ENCODE results near the gene BRWD1. TPM values are rescaled to one million over a fixed set of nuclear protein-coding genes. Genes with fewer than 3 reads are reported as not detected.
A peak's percentile ranks its signal among the peaks of the same experiment; 100 is the strongest.

The BRWD1 gene
- total RNA-seq, 2 experiments from 2014 or later, result 53.2 to 61.7 TPM

DNA sequence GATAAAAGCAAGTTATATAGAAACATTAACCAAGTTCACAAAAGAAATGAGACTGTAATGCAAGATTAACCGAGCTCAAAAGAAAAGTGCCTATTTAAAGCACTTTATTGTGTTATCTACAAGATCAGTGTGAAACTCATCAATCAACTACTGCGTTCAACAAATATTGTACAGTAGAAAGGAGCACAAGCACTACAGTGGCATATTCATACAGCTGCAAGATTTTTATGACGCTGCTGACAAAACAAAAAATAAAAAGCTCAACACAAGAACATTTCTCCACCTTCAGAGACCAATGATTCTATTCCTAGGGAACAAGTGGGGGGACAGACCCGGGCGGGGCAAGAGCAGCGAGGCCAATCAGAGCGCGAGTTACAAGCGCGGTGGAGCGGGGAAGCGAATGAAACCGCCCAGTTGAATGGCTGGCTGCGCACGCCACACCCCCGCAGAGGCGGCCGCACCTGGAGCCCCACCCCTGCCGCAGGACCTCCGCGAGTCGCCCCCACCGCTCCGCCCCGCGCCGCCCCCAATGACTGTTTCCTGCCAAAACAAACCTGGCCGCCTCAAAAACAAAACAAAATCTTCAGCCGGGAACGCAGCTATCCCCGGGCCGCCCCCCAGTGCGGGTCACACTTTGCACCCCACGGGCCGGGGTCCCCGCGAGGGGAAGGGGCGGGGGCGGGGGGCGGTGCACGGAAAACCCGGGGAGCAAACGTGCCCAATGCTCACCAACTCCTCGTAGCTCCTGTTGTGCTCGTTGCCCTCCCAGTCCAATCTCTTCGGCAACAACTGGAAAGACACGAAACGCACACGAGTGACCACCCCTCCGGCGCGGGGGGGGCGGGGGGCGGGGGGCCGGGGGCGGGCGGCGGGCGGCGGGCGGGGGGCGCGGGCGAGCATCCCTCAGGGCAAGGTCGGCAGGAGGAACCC, 1.1 kb downstream of the BRWD1 start:
- Histone ChIP-seq H3K9me2 (ENCODE audit: insufficient read depth, low read length) (no peaks in the 10 kb centered on the region), H3K9me3 (ENCODE audit: low read length) (no peaks in the 10 kb centered on the region), H3K79me2 (ENCODE audit: insufficient read depth, low read depth, low read length) (peaks cover 40% of the 10 kb centered on the region), H3K4me3 (ENCODE audit: low read depth, low read length, poor library complexity, severe bottlenecking) (peak overlapping the region; percentile 87), H4K20me1 (ENCODE audit: insufficient read depth, low read length) (peaks cover 9% of the 10 kb centered on the region), H3K36me3 (ENCODE audit: insufficient read depth, low read length) (peaks cover 45% of the 10 kb centered on the region), H3K4me1 (ENCODE audit: insufficient read depth, low read length, poor library complexity, severe bottlenecking) (peaks cover 40% of the 10 kb centered on the region), H3K4me2 (ENCODE audit: low read length) (peak overlapping the region; percentile 97), H3K27ac (ENCODE audit: low read depth, low read length, poor library complexity, severe bottlenecking) (peak overlapping the region; percentile 90), H2AFZ (ENCODE audit: low read length) (no peak overlapping the region)
- CTCF ChIA-PET (ENCODE audit: unreplicated experiment), result interaction anchor here (0.7 to 1.1 kb wide), 3 partner anchors 50 to 129 kb away, joined by 3 to 9 read pairs (median 3); no protein-coding TSS in a partner anchor
- intact Hi-C loops (cut with micrococcal nuclease; ENCODE audit: unreplicated experiment), result loop anchor here (1.0 kb wide), 1 partner anchor 129 kb away; the partner anchor contains the start of gene PSMG1
- no peak for TF ChIP-seq EZH2phosphoT487 (IDR thresholded peaks at IDR 0.05; ENCODE audit: borderline replicate concordance, low read depth, low read length)
- TF ChIP-seq, protein P1, sequence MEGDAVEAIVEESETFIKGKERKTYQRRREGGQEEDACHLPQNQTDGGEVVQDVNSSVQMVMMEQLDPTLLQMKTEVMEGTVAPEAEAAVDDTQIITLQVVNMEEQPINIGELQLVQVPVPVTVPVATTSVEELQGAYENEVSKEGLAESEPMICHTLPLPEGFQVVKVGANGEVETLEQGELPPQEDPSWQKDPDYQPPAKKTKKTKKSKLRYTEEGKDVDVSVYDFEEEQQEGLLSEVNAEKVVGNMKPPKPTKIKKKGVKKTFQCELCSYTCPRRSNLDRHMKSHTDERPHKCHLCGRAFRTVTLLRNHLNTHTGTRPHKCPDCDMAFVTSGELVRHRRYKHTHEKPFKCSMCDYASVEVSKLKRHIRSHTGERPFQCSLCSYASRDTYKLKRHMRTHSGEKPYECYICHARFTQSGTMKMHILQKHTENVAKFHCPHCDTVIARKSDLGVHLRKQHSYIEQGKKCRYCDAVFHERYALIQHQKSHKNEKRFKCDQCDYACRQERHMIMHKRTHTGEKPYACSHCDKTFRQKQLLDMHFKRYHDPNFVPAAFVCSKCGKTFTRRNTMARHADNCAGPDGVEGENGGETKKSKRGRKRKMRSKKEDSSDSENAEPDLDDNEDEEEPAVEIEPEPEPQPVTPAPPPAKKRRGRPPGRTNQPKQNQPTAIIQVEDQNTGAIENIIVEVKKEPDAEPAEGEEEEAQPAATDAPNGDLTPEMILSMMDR (conservative IDR thresholded peaks at IDR 0.05; ENCODE audit: low read length), result no peak
- POLR2A ChIA-PET, result interaction anchor here (0.6 to 7.6 kb wide), 10 partner anchors 10 to 135 kb away, joined by 3 to 50 read pairs (median 4); partner anchors contain the start of genes HMGN1 and PSMG1
- DNase-seq (ENCODE audit: low spot score), result peak; percentile 91
- BruUV-seq (replicated peaks), result no TSS peak

DNA sequence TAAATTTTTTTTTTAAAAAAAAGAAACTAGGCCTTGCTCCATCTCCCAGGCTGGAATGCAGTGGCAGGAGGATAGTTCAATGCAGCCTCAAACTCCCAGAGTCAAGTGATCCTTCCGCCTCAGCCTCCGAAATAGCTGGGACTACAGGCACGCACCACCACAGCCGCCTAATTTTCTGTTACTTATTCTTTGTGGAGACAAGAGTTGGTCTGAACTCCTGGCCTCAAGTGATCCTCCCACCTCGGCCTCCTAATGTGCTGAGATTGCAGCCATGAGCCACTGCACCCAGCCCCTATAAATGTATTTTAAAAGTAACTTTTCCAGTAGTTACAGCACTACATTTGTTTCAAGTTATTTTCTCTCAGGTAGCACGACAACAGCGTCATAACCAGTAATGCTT, 2.3 kb downstream of the BRWD1 start:
- intact Hi-C loops (cut with micrococcal nuclease; ENCODE audit: unreplicated experiment), result no loop called here
- H3K4me3 ChIP-seq (ENCODE audit: low read depth, low read length, poor library complexity, severe bottlenecking), result no peak overlapping the region
- H3K9me2 ChIP-seq (ENCODE audit: insufficient read depth, low read length), result no peaks in the 10 kb centered on the region
- POLR2A ChIA-PET, result interaction anchor here (1.3 to 1.6 kb wide), 2 partner anchors 9 to 77 kb away, joined by 4 to 8 read pairs; no protein-coding TSS in a partner anchor
- peaks cover 9% of the 10 kb centered on the region for H4K20me1 ChIP-seq (ENCODE audit: insufficient read depth, low read length)
- H3K4me1 ChIP-seq (ENCODE audit: insufficient read depth, low read length, poor library complexity, severe bottlenecking), result peaks cover 27% of the 10 kb centered on the region
- no peaks in the 10 kb centered on the region for H3K9me3 ChIP-seq (ENCODE audit: low read length)
- no peak for DNase-seq (ENCODE audit: low spot score)
- peak overlapping the region; percentile 83 for H3K4me2 ChIP-seq (ENCODE audit: low read length)
- BruUV-seq (replicated peaks), result no TSS peak
- TF ChIP-seq, protein P1 (conservative IDR thresholded peaks at IDR 0.05; ENCODE audit: low read length), result no peak
- no peak for TF ChIP-seq EZH2phosphoT487 (IDR thresholded peaks at IDR 0.05; ENCODE audit: borderline replicate concordance, low read depth, low read length)
- H2AFZ ChIP-seq (ENCODE audit: low read length), result no peak overlapping the region
- H3K36me3 ChIP-seq (ENCODE audit: insufficient read depth, low read length), result peaks cover 55% of the 10 kb centered on the region
- peaks cover 44% of the 10 kb centered on the region for H3K79me2 ChIP-seq (ENCODE audit: insufficient read depth, low read depth, low read length)
- CTCF ChIA-PET (ENCODE audit: unreplicated experiment), result no interaction called here
- H3K27ac ChIP-seq (ENCODE audit: low read depth, low read length, poor library complexity, severe bottlenecking), result no peak overlapping the region
